NCI-H128 (cell line): ENCODE measurements around the gene CTIF.

Experiments
- DNase-seq: peaks from one replicate; lab custom pipeline; 2025; ENCODE audit not compliant: unreplicated experiment; lab: John Stamatoyannopoulos, UW

The CTIF gene

GRCh38 chr18:48904091-48904490 lies 365.3 kb downstream of the CTIF start:
- no peak for DNase-seq

GRCh38 chr18:48904847-48905394 lies 366.1 kb downstream of the CTIF start:
- no peak for DNase-seq

- DNase-seq: no peak
Observed at GRCh38 chr18:48905513-48905912, 366.7 kb downstream of the CTIF start.

GRCh38 chr18:48908916-48909315 lies 370.1 kb downstream of the CTIF start:
- no peak for DNase-seq

- no peak for DNase-seq
Observed at GRCh38 chr18:48909721-48910120, 370.9 kb downstream of the CTIF start.

GRCh38 chr18:48910972-48911545 lies 372.2 kb downstream of the CTIF start:
- DNase-seq: no peak
